HEK293 (cell line): Measurements from ENCODE around the gene RNF4.

Experiments
- CTCF ChIA-PET: fragments of 350-600 bp; formaldehyde crosslinking; extraction: SDS; loops from one replicate; lab custom pipeline; 2021; ENCODE audit warnings: antibody characterized with exemption; lab: Yijun Ruan, JAX
- POLR2A ChIA-PET: fragments of 300-600 bp; formaldehyde crosslinking; extraction: SDS; loops from one replicate; lab custom pipeline; 2020; ENCODE audit warnings: antibody characterized with exemption, inconsistent platforms; lab: Yijun Ruan, JAX
- H3K27ac ChIP-seq: fragments of 200-500 bp; sonication (Bioruptor generic); 2 replicates; pipeline ENCODE4 v1.5.1; 2014; ENCODE audit warnings: low read depth, low read length, control low read depth, inconsistent platforms; ENCODE audit errors: extremely low read depth
- H3K36me3 ChIP-seq, 2 experiments: fragments of 200-500 bp in 1 of 2; sonication (Bioruptor generic) in 1 of 2; 1 replicate in 1 of 2; 2 replicates in 1 of 2; pipeline ENCODE4 v1.5.1; 2014 to 2017; ENCODE audit warnings: inconsistent platforms in 2 of 2, low read length in 2 of 2; ENCODE audit not compliant: control insufficient read depth in 2 of 2, insufficient read depth in 1 of 2
- H3K4me1 ChIP-seq: fragments of 200-500 bp; sonication (Bioruptor generic); 2 replicates; pipeline ENCODE4 v1.5.1; 2014; ENCODE audit warnings: mild to moderate bottlenecking, low read length, inconsistent platforms; ENCODE audit not compliant: control insufficient read depth, insufficient read depth
- H3K4me3 ChIP-seq: 2 replicates; pipeline ENCODE4 v1.5.1; 2011; ENCODE audit warnings: low read depth, mild to moderate bottlenecking, control low read depth, low read length, moderate library complexity
- H3K9me3 ChIP-seq: fragments of 200-500 bp; sonication (Bioruptor generic); 2 replicates; pipeline ENCODE4 v1.5.1; 2014; ENCODE audit warnings: low read depth, low read length, inconsistent platforms; ENCODE audit not compliant: control insufficient read depth, insufficient read depth
- GFI1B ChIP-seq: fragments of 450-650 bp; formaldehyde crosslinking; IDR thresholded peaks from 2 replicates; pipeline ENCODE4 v1.5.1; 2016; ENCODE audit warnings: missing biosample characterization, missing genetic modification characterization
- GLI2 ChIP-seq: fragments of 450-650 bp; formaldehyde crosslinking; IDR thresholded peaks from 2 replicates; pipeline ENCODE4; 2017; ENCODE audit warnings: missing biosample characterization, missing genetic modification characterization, low read depth, borderline replicate concordance
- GLIS1 ChIP-seq: fragments of 450-650 bp; formaldehyde crosslinking; IDR thresholded peaks from 2 replicates; pipeline ENCODE4 v1.5.1; 2016; ENCODE audit warnings: missing biosample characterization, missing genetic modification characterization
- KLF16 ChIP-seq: fragments of 450-650 bp; formaldehyde crosslinking; IDR thresholded peaks from 2 replicates; pipeline ENCODE4 v1.5.1; 2017; ENCODE audit warnings: missing biosample characterization, missing genetic modification characterization
- ZBTB1 ChIP-seq: fragments of 450-650 bp; formaldehyde crosslinking; IDR thresholded peaks from 2 replicates; pipeline ENCODE4 v1.5.1; 2016; ENCODE audit warnings: missing biosample characterization, missing genetic modification characterization
- ZIC2 ChIP-seq: fragments of 450-650 bp; formaldehyde crosslinking; IDR thresholded peaks from 2 replicates; pipeline ENCODE4 v1.5.1; 2016; ENCODE audit warnings: missing biosample characterization, missing genetic modification characterization
- ZNF121 ChIP-seq: fragments of 450-650 bp; formaldehyde crosslinking; IDR thresholded peaks from 2 replicates; pipeline ENCODE4 v1.5.1; 2016; ENCODE audit warnings: missing biosample characterization, missing genetic modification characterization
- ZNF221 ChIP-seq: fragments of 450-650 bp; formaldehyde crosslinking; IDR thresholded peaks from 2 replicates; pipeline ENCODE4 v1.5.1; 2017; ENCODE audit warnings: missing biosample characterization, missing genetic modification characterization, borderline replicate concordance
- ZNF488 ChIP-seq: fragments of 450-650 bp; formaldehyde crosslinking; IDR thresholded peaks from 2 replicates; pipeline ENCODE4 v1.5.1; 2016; ENCODE audit warnings: missing biosample characterization, missing genetic modification characterization
- ZNF521 ChIP-seq: fragments of 450-650 bp; formaldehyde crosslinking; IDR thresholded peaks from 2 replicates; pipeline ENCODE4 v1.5.1; 2017; ENCODE audit warnings: missing biosample characterization, mild to moderate bottlenecking, missing genetic modification characterization
- ZNF639 ChIP-seq: fragments of 450-650 bp; formaldehyde crosslinking; IDR thresholded peaks from 2 replicates; pipeline ENCODE4 v1.5.1; 2016; ENCODE audit warnings: missing biosample characterization, missing genetic modification characterization
- ZNF776 ChIP-seq: fragments of 450-650 bp; formaldehyde crosslinking; IDR thresholded peaks from 2 replicates; pipeline ENCODE4 v1.5.0; 2017; ENCODE audit warnings: missing biosample characterization, missing genetic modification characterization, borderline replicate concordance
- ZNF777 ChIP-seq: fragments of 450-650 bp; formaldehyde crosslinking; IDR thresholded peaks from 2 replicates; pipeline ENCODE4 v1.5.1; 2017; ENCODE audit warnings: missing biosample characterization, missing genetic modification characterization, borderline replicate concordance
- TF ChIP-seq, protein P1 (sequence below): fragments of 450-650 bp; formaldehyde crosslinking; IDR thresholded peaks from 2 replicates; pipeline ENCODE4 v1.5.1; 2016; ENCODE audit warnings: missing biosample characterization, missing genetic modification characterization, borderline replicate concordance

RNF4 gene

DNA sequence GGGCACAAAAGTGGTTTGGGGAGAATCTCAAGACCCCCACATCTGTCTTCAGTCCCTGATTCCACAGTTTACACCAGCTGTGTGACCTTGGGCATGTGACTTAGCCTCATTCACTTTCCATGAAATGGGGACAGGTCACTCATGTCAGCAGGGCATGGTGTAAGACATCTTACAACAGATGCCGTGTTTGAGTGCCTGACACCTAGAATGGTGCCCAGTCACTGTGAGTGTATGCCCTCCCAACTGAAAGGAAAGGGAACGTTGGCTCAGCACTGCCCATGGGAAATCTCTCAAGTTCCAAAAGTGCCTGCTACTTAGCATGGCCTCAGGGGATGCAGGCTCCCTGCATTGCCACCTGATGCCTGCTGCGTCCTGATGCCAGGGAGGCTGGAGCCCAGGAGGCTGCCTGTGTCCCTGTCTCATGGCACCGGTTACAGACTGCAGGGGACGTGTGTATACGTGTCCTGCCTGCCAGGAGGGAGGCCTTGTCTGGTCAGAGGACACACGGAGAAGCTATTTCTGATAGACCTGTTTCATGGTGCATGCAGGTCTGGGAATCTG is 32.2 kb downstream of the RNF4 start (continued):
- TF ChIP-seq GLI2 = no peak
- no peak for TF ChIP-seq KLF16
- no peak for TF ChIP-seq ZBTB1 (tag by site-specific recombination)

- Histone ChIP-seq H3K4me1 (no peaks in the 10 kb centered on the region), H3K27ac (no peak overlapping the region), H3K4me3 (no peak overlapping the region), H3K9me3 (no peaks in the 10 kb centered on the region), H3K36me3 (peaks cover 2 to 83% of the 10 kb centered on the region in 2 experiments; a peak in 2 of 3 replicates)
- ChIA-PET POLR2A (interaction anchor here (0.7 kb wide), 1 partner anchor 62 kb away, joined by 3 read pairs; no protein-coding TSS in a partner anchor), CTCF (no interaction called here)
- TF ChIP-seq, protein P1, sequence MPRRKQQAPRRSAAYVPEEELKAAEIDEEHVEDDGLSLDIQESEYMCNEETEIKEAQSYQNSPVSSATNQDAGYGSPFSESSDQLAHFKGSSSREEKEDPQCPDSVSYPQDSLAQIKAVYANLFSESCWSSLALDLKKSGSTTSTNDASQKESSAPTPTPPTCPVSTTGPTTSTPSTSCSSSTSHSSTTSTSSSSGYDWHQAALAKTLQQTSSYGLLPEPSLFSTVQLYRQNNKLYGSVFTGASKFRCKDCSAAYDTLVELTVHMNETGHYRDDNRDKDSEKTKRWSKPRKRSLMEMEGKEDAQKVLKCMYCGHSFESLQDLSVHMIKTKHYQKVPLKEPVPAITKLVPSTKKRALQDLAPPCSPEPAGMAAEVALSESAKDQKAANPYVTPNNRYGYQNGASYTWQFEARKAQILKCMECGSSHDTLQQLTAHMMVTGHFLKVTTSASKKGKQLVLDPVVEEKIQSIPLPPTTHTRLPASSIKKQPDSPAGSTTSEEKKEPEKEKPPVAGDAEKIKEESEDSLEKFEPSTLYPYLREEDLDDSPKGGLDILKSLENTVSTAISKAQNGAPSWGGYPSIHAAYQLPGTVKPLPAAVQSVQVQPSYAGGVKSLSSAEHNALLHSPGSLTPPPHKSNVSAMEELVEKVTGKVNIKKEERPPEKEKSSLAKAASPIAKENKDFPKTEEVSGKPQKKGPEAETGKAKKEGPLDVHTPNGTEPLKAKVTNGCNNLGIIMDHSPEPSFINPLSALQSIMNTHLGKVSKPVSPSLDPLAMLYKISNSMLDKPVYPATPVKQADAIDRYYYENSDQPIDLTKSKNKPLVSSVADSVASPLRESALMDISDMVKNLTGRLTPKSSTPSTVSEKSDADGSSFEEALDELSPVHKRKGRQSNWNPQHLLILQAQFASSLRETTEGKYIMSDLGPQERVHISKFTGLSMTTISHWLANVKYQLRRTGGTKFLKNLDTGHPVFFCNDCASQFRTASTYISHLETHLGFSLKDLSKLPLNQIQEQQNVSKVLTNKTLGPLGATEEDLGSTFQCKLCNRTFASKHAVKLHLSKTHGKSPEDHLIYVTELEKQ = no peak
- TF ChIP-seq ZNF121 (tag by site-specific recombination) = 0 out of 2 replicates have a peak, but pooled peaks have one; percentile 9
Observed at GRCh38 chr4:2503809-2504208, 34.9 kb downstream of the RNF4 start.

GRCh38 chr4:2507259-2507658 is 38.4 kb downstream of the RNF4 start:
- Histone ChIP-seq H3K27ac (no peak overlapping the region), H3K4me1 (no peaks in the 10 kb centered on the region), H3K36me3 (peaks cover 6 to 81% of the 10 kb centered on the region in 2 experiments; a peak in 2 of 3 replicates), H3K4me3 (no peak overlapping the region), H3K9me3 (no peaks in the 10 kb centered on the region)
- no peak for TF ChIP-seq ZNF221 (tag by site-specific recombination)
- no peak for TF ChIP-seq ZNF521 (tag by site-specific recombination)
- TF ChIP-seq ZIC2 (tag by site-specific recombination) = no peak
- TF ChIP-seq GFI1B = no peak
- TF ChIP-seq ZNF777 = no peak
- no peak for TF ChIP-seq ZNF488 (tag by site-specific recombination)
- POLR2A ChIA-PET = interaction anchor here (1.1 kb wide), 1 partner anchor 29 kb away, joined by 3 read pairs; no protein-coding TSS in a partner anchor
- CTCF ChIA-PET = no interaction called here

- CTCF ChIA-PET = interaction anchor here (0.6 kb wide), 3 partner anchors 64 to 444 kb away, joined by 3 to 6 read pairs (median 5); no protein-coding TSS in a partner anchor
Observed at GRCh38 chr4:2507855-2508254, 38.9 kb downstream of the RNF4 start.

More at GRCh38 chr4:2507855-2508254, 38.9 kb downstream of the RNF4 start:
- no peak overlapping the region for H3K27ac ChIP-seq
- POLR2A ChIA-PET = no interaction called here
- peaks cover 6 to 84% of the 10 kb centered on the region in 2 experiments; a peak in 2 of 3 replicates for H3K36me3 ChIP-seq
- TF ChIP-seq ZNF776 (no peak), GLIS1 (tag by site-specific recombination) (peak; percentile 73), ZNF639 (tag by site-specific recombination) (no peak)
- no peak overlapping the region for H3K4me3 ChIP-seq
- H3K4me1 ChIP-seq = no peaks in the 10 kb centered on the region
- no peaks in the 10 kb centered on the region for H3K9me3 ChIP-seq
